ENCODE results near the gene DCBLD2.
"Not testable (repeated sequence)": the region's sequence is repeated elsewhere in the genome, so short reads cannot be mapped to it uniquely, and the experiment has no call there.

The DCBLD2 gene

GRCh38 chr3:98857258-98857657 lies 44.2 kb downstream of the DCBLD2 start:
- not testable (repeated sequence) for H3K9me3 ChIP-seq (ENCODE audit: low read length)

DNA sequence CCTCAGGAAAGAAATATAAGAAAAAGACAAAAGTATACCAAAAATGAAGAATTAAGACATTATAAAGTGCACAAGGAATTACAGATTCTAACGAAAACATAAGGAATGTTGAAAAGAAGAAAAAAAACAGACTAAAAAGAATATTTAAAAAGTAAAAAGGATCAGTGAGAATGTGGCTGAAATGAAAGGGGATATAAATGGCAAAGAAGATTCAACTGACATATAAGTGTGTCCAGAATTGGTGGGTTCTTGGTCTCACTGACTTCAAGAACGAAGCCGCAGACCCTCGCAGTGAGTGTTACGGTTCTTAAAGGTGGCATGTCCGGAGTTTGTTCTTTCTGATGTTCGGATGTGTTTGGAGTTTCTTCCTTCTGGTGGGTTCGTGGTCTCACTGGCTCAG lies 44.8 kb downstream of the DCBLD2 start:
- Histone ChIP-seq H3K4me1 (ENCODE audit: insufficient read depth, low read length) (peaks cover 4% of the 10 kb centered on the region), H3K36me3 (ENCODE audit: insufficient read depth, low read length) (no peaks in the 10 kb centered on the region), H3K4me3 (ENCODE audit: low read depth in 1 of 2, low read length in 2 of 2) (no peak overlapping the region), H3K27ac (ENCODE audit: low read depth, low read length) (no peak overlapping the region), H3K9me3 (ENCODE audit: low read length) (no peaks in the 10 kb centered on the region), H3K27me3 (ENCODE audit: control insufficient read depth in 1 of 2, insufficient read depth in 2 of 2, low read length in 2 of 2) (no peaks in the 10 kb centered on the region), H3K9ac (ENCODE audit: low read length) (no peak overlapping the region)

More at GRCh38 chr3:98857258-98857657, 44.2 kb downstream of the DCBLD2 start:
- H3K27me3 ChIP-seq (ENCODE audit: control insufficient read depth in 1 of 2, insufficient read depth in 2 of 2, low read length in 2 of 2); H3K4me1 ChIP-seq (ENCODE audit: insufficient read depth, low read length); H3K27ac ChIP-seq (ENCODE audit: low read depth, low read length); H3K4me3 ChIP-seq (ENCODE audit: low read depth in 1 of 2, low read length in 2 of 2); H3K9ac ChIP-seq (ENCODE audit: low read length); H3K36me3 ChIP-seq (ENCODE audit: insufficient read depth, low read length): not testable (repeated sequence)

- Histone ChIP-seq H3K9me3 (ENCODE audit: low read length) (no peaks in the 10 kb centered on the region), H3K4me3 (ENCODE audit: low read depth in 1 of 2, low read length in 2 of 2) (no peak overlapping the region), H3K27me3 (ENCODE audit: control insufficient read depth in 1 of 2, insufficient read depth in 2 of 2, low read length in 2 of 2) (no peaks in the 10 kb centered on the region), H3K36me3 (ENCODE audit: insufficient read depth, low read length) (no peaks in the 10 kb centered on the region), H3K4me1 (ENCODE audit: insufficient read depth, low read length) (peaks cover 4% of the 10 kb centered on the region), H3K9ac (ENCODE audit: low read length) (no peak overlapping the region), H3K27ac (ENCODE audit: low read depth, low read length) (no peak overlapping the region)
Measured at GRCh38 chr3:98855806-98856400, 45.6 kb downstream of the DCBLD2 start.

GRCh38 chr3:98848108-98848507 lies 53.4 kb downstream of the DCBLD2 start:
- Histone ChIP-seq H3K4me3 (ENCODE audit: low read depth in 1 of 2, low read length in 2 of 2) (no peak overlapping the region), H3K27ac (ENCODE audit: low read depth, low read length) (no peak overlapping the region), H3K27me3 (ENCODE audit: control insufficient read depth in 1 of 2, insufficient read depth in 2 of 2, low read length in 2 of 2) (no peaks in the 10 kb centered on the region), H3K9me3 (ENCODE audit: low read length) (no peaks in the 10 kb centered on the region), H3K9ac (ENCODE audit: low read length) (no peak overlapping the region), H3K36me3 (ENCODE audit: insufficient read depth, low read length) (peaks cover 6% of the 10 kb centered on the region), H3K4me1 (ENCODE audit: insufficient read depth, low read length) (no peaks in the 10 kb centered on the region)

- Histone ChIP-seq H3K4me1 (ENCODE audit: insufficient read depth, low read length) (no peaks in the 10 kb centered on the region), H3K36me3 (ENCODE audit: insufficient read depth, low read length) (peaks cover 6% of the 10 kb centered on the region), H3K27me3 (ENCODE audit: control insufficient read depth in 1 of 2, insufficient read depth in 2 of 2, low read length in 2 of 2) (no peaks in the 10 kb centered on the region), H3K27ac (ENCODE audit: low read depth, low read length) (no peak overlapping the region), H3K9me3 (ENCODE audit: low read length) (no peaks in the 10 kb centered on the region), H3K9ac (ENCODE audit: low read length) (no peak overlapping the region), H3K4me3 (ENCODE audit: low read depth in 1 of 2, low read length in 2 of 2) (no peak overlapping the region)
Measured at GRCh38 chr3:98846101-98846500, 55.4 kb downstream of the DCBLD2 start.

- H3K27ac ChIP-seq (ENCODE audit: low read depth, low read length): no peak overlapping the region
- no peaks in the 10 kb centered on the region for H3K4me1 ChIP-seq (ENCODE audit: insufficient read depth, low read length)
- H3K27me3 ChIP-seq (ENCODE audit: control insufficient read depth in 1 of 2, insufficient read depth in 2 of 2, low read length in 2 of 2): no peaks in the 10 kb centered on the region
Measured at GRCh38 chr3:98843266-98843959, 58.1 kb downstream of the DCBLD2 start.

DNA sequence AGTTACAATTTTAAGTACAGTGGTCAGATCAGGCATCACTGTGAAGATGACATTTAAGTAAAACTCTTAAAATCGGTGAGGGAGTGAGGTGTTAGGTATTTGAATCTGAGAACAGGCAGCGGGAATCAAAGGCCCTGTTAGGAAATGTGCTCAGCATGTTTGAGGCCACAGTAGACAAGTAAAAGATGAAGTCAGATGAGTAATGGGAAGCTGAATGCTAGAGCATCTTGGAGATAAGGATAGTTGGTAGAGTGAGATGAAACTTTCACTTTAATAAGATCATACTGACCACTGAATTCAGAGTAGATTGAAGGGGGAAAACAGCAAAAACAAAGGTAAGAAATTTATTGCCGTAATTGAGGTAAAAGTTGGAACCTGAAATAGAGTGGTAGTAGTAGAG lies 61.6 kb downstream of the DCBLD2 start:
- Histone ChIP-seq H3K27me3 (ENCODE audit: control insufficient read depth in 1 of 2, insufficient read depth in 2 of 2, low read length in 2 of 2) (no peaks in the 10 kb centered on the region), H3K4me3 (ENCODE audit: low read depth in 1 of 2, low read length in 2 of 2) (no peak overlapping the region), H3K9me3 (ENCODE audit: low read length) (no peaks in the 10 kb centered on the region), H3K4me1 (ENCODE audit: insufficient read depth, low read length) (no peaks in the 10 kb centered on the region), H3K27ac (ENCODE audit: low read depth, low read length) (no peak overlapping the region), H3K9ac (ENCODE audit: low read length) (no peak overlapping the region), H3K36me3 (ENCODE audit: insufficient read depth, low read length) (no peaks in the 10 kb centered on the region)

More at GRCh38 chr3:98843266-98843959, 58.1 kb downstream of the DCBLD2 start:
- Histone ChIP-seq H3K9me3 (ENCODE audit: low read length) (no peaks in the 10 kb centered on the region), H3K36me3 (ENCODE audit: insufficient read depth, low read length) (peaks cover 6% of the 10 kb centered on the region), H3K9ac (ENCODE audit: low read length) (no peak overlapping the region), H3K4me3 (ENCODE audit: low read depth in 1 of 2, low read length in 2 of 2) (no peak overlapping the region)

DNA sequence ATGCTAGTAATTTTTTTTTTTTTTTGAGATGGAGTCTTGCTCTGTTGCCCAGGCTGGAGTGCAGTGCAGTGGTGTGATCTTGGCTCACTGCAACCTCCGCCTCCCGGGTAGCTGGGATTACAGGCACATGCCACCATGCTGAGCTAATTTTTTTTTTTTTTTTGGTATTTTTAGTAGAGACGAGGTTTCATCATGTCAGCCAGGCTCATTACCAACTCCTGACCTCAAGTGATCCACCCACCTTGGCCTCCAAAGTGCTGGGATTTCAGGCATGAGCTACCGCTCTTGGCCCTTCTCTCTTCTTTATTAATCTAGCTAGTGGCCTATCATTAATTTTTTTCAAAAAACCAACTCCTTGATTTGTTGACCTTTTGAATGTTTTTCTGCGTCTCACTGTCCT lies 70.4 kb downstream of the DCBLD2 start:
- not testable (repeated sequence) for H3K9ac ChIP-seq (ENCODE audit: low read length); H3K27me3 ChIP-seq (ENCODE audit: control insufficient read depth in 1 of 2, insufficient read depth in 2 of 2, low read length in 2 of 2); H3K4me3 ChIP-seq (ENCODE audit: low read depth in 1 of 2, low read length in 2 of 2); H3K27ac ChIP-seq (ENCODE audit: low read depth, low read length); H3K4me1 ChIP-seq (ENCODE audit: insufficient read depth, low read length); H3K9me3 ChIP-seq (ENCODE audit: low read length); H3K36me3 ChIP-seq (ENCODE audit: insufficient read depth, low read length)

DNA sequence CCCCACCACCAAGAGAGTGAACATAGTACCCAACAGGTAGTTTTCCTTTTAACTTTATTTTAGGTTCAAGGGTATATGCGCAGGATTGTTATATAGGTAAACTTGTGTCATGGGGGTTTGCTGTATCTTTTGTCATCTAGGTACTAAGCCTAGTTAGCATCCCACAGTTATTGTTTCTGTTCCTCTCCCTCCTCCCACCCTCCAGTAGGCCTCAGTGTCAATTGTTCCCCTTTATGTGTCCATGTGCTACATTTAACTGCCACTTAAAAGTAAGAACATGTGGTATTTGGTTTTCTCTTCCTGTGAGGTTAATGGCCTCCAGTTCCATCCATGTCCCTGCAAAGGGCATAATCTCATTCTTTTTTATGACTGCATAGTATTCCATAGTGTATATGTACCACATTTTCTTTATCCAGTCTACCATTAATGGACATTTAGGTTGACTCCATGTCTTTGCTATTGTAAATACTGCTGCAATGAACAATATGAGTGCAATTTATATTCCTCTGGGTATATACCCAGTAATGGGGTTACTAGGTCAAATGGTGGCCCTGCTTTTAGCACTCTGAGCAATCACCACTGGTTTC lies 72.2 kb downstream of the DCBLD2 start:
- no peak overlapping the region for H3K4me3 ChIP-seq (ENCODE audit: low read depth in 1 of 2, low read length in 2 of 2)
- H3K36me3 ChIP-seq (ENCODE audit: insufficient read depth, low read length): no peaks in the 10 kb centered on the region
- no peaks in the 10 kb centered on the region for H3K27me3 ChIP-seq (ENCODE audit: control insufficient read depth in 1 of 2, insufficient read depth in 2 of 2, low read length in 2 of 2)
- no peaks in the 10 kb centered on the region for H3K4me1 ChIP-seq (ENCODE audit: insufficient read depth, low read length)
- no peaks in the 10 kb centered on the region for H3K9me3 ChIP-seq (ENCODE audit: low read length)
- H3K9ac ChIP-seq (ENCODE audit: low read length): no peak overlapping the region
- no peak overlapping the region for H3K27ac ChIP-seq (ENCODE audit: low read depth, low read length)

- no peaks in the 10 kb centered on the region for H3K9me3 ChIP-seq (ENCODE audit: low read length)
- H3K36me3 ChIP-seq (ENCODE audit: insufficient read depth, low read length): no peaks in the 10 kb centered on the region
- H3K4me1 ChIP-seq (ENCODE audit: insufficient read depth, low read length): no peaks in the 10 kb centered on the region
- H3K27me3 ChIP-seq (ENCODE audit: control insufficient read depth in 1 of 2, insufficient read depth in 2 of 2, low read length in 2 of 2): no peaks in the 10 kb centered on the region
- no peak overlapping the region for H3K9ac ChIP-seq (ENCODE audit: low read length)
- no peak overlapping the region for H3K27ac ChIP-seq (ENCODE audit: low read depth, low read length)
- no peak overlapping the region for H3K4me3 ChIP-seq (ENCODE audit: low read depth in 1 of 2, low read length in 2 of 2)
Measured at GRCh38 chr3:98827221-98827920, 74.1 kb downstream of the DCBLD2 start.

DNA sequence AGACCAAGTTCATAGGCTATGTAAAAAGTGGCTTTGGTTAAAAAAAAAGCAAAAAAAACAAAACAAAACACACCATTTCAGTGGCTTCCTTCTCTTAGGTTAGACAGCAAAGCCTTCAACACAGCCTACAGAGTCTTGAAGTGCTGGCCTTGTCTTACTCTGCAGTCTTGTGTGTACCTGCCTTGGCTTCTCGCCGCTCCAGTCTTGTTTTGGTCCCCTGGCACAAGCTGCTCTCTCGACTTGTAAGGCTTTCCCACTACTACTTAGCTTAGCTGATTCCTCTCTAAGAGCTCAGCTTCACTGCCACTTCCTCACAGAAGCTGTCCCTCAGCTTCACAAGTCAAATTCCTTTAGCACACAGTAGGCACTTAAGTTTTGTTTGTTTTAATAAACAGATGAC lies 75.4 kb downstream of the DCBLD2 start:
- H3K4me1 ChIP-seq (ENCODE audit: insufficient read depth, low read length): no peaks in the 10 kb centered on the region
- H3K27me3 ChIP-seq (ENCODE audit: control insufficient read depth in 1 of 2, insufficient read depth in 2 of 2, low read length in 2 of 2): no peaks in the 10 kb centered on the region
- H3K9me3 ChIP-seq (ENCODE audit: low read length): no peaks in the 10 kb centered on the region
- H3K4me3 ChIP-seq (ENCODE audit: low read depth in 1 of 2, low read length in 2 of 2): no peak overlapping the region
- no peak overlapping the region for H3K9ac ChIP-seq (ENCODE audit: low read length)
- H3K27ac ChIP-seq (ENCODE audit: low read depth, low read length): no peak overlapping the region
- no peaks in the 10 kb centered on the region for H3K36me3 ChIP-seq (ENCODE audit: insufficient read depth, low read length)

Data from muscle layer of colon (tissue), 2 donors.